ENCODE measurements around the gene GNG5.

DNA sequence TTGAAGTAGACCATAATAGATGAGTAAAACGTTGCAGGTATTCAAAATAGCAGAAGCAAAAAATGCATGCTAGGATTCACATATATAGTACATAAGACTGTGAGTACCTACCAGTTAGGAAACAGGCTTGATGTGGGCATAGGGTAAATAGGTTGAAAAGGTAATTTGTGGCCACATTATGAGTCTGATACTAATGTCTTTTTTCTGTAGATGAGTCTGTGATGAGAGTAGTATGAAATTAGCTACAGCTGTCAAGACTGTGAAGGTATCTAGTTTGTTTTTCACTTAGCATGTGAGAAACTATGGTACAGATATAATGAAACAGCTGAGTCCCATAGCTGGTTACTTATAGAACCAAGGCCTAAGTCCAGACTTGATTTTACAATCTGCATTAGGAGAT is 12.6 kb downstream of the GNG5 start:
- TF ChIP-seq, protein P1, sequence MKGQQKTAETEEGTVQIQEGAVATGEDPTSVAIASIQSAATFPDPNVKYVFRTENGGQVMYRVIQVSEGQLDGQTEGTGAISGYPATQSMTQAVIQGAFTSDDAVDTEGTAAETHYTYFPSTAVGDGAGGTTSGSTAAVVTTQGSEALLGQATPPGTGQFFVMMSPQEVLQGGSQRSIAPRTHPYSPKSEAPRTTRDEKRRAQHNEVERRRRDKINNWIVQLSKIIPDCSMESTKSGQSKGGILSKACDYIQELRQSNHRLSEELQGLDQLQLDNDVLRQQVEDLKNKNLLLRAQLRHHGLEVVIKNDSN (CRISPR knock-in tag; IDR thresholded peaks at IDR 0.05), result no peak
- no peak for TF ChIP-seq GTF2I (CRISPR knock-in tag; conservative IDR thresholded peaks at IDR 0.05)
